Ovary (tissue), 3 donors: Measurements from ENCODE around the gene RGS10.
"Not testable (repeated sequence)": the region's sequence is repeated elsewhere in the genome, so short reads cannot be mapped to it uniquely, and the experiment has no call there.

Source experiments
- CTCF ChIP-seq, 3 donors: fragments of 450-650 bp in 2 of 3; fragments of 200-600 bp in 1 of 3; IDR thresholded peaks; one replicate each; pipeline versions ENCODE4 v1.5.1 to v1.8.0; 2016 to 2022; ENCODE audit warnings: antibody characterized with exemption in 3 of 3, mild to moderate bottlenecking in 1 of 3
- EP300 ChIP-seq: sonication (generic); formaldehyde crosslinking; IDR thresholded peaks from one replicate; pipeline ENCODE4 v1.6.1; 2017; ENCODE audit warnings: antibody characterized with exemption
- donor health status: DM: no; HTN: no; CAD: no.

GRCh38 chr10:119528663-119529237 is 13.8 kb downstream of the RGS10 start:
- TF ChIP-seq EP300; CTCF (IDR thresholded peaks at IDR 0.05): not testable (repeated sequence)
